GM12878 (cell line): ENCODE data around the gene TSC2. TPM values are rescaled to one million over a fixed set of nuclear protein-coding genes. Genes with fewer than 3 reads are reported as not detected.

Experiments used
- BHLHE40 ChIP-seq, 2 experiments: fragments of 450-650 bp in 1 of 2; IDR thresholded peaks; 2 replicates each; pipeline ENCODE4 v1.6.1; 2011 to 2017; ENCODE audit warnings: low read depth in 2 of 2, borderline replicate concordance in 1 of 2, improper control_type of control experiment in 1 of 2, low read length in 1 of 2, mild to moderate bottlenecking in 1 of 2
- CBX5 ChIP-seq: sonication (generic); IDR thresholded peaks from 2 replicates; pipeline ENCODE4 v1.6.1; 2016; ENCODE audit warnings: low read depth, moderate library complexity, mild to moderate bottlenecking, inconsistent platforms
- CHD2 ChIP-seq: IDR thresholded peaks from 2 replicates; pipeline ENCODE4 v1.6.1; 2011; ENCODE audit warnings: low read depth, low read length, improper control_type of control experiment, borderline replicate concordance
- CREB1 ChIP-seq: IDR thresholded peaks from 2 replicates; pipeline ENCODE4 v1.6.1; 2012; ENCODE audit warnings: low read depth, mild to moderate bottlenecking, inconsistent platforms
- EP300 ChIP-seq, 2 experiments: fragments of 150-350 bp in 1 of 2; IDR thresholded peaks; 2 replicates each; pipeline ENCODE4 v1.6.1; 2011 to 2012; ENCODE audit warnings: low read depth in 2 of 2, low read length in 2 of 2, borderline replicate concordance in 1 of 2, improper control_type of control experiment in 1 of 2, inconsistent platforms in 1 of 2; ENCODE audit not compliant: control insufficient read depth in 1 of 2
- GABPA ChIP-seq: IDR thresholded peaks from 2 replicates; pipeline ENCODE4 v1.6.1; 2014; ENCODE audit warnings: antibody characterized with exemption, low read depth, mild to moderate bottlenecking, inconsistent platforms
- HCFC1 ChIP-seq: fragments of 150-350 bp; IDR thresholded peaks from 2 replicates; pipeline ENCODE4 v1.6.1; 2014; ENCODE audit warnings: low read length
- JUNB ChIP-seq: IDR thresholded peaks from 2 replicates; pipeline ENCODE4 v1.6.1; 2016; ENCODE audit warnings: antibody characterized with exemption, mild to moderate bottlenecking
- MEF2B ChIP-seq: fragments of 450-650 bp; IDR thresholded peaks from 2 replicates; pipeline ENCODE4 v1.6.1; 2018; ENCODE audit warnings: mild to moderate bottlenecking, moderate library complexity; ENCODE audit not compliant: partially characterized antibody, poor library complexity, severe bottlenecking
- MTA2 ChIP-seq: fragments of 450-650 bp; IDR thresholded peaks from 2 replicates; pipeline ENCODE4 v1.6.1; 2016; ENCODE audit warnings: low read depth, mild to moderate bottlenecking, moderate library complexity
- MXI1 ChIP-seq: fragments of 150-350 bp; IDR thresholded peaks from 2 replicates; pipeline ENCODE4 v1.6.1; 2011; ENCODE audit warnings: low read depth, mild to moderate bottlenecking, inconsistent platforms, low read length, improper control_type of control experiment
- POLR2AphosphoS2 ChIP-seq: IDR thresholded peaks from 2 replicates; pipeline ENCODE4 v1.6.1; 2011; ENCODE audit warnings: low read depth, mild to moderate bottlenecking, low read length, improper control_type of control experiment, moderate library complexity
- SMC3 ChIP-seq: IDR thresholded peaks from 2 replicates; pipeline ENCODE4 v1.6.1; 2011; ENCODE audit warnings: low read length, improper control_type of control experiment, borderline replicate concordance
- SP1 ChIP-seq: IDR thresholded peaks from one replicate; pipeline ENCODE4 v1.6.1; 2011; ENCODE audit warnings: low read depth, low read length
- SPI1 ChIP-seq: IDR thresholded peaks from 2 replicates; pipeline ENCODE4 v1.6.1; 2011; ENCODE audit warnings: low read depth, mild to moderate bottlenecking, low read length, moderate library complexity, borderline replicate concordance; ENCODE audit not compliant: insufficient read depth
- STAT1 ChIP-seq: fragments of 450-650 bp; conservative IDR thresholded peaks from 2 replicates; pipeline ENCODE4 v1.6.1; 2014; ENCODE audit warnings: antibody characterized with exemption, mild to moderate bottlenecking
- TCF12 ChIP-seq: IDR thresholded peaks from 2 replicates; pipeline ENCODE4 v1.6.1; 2011; ENCODE audit warnings: low read depth, mild to moderate bottlenecking, low read length
- ZNF384 ChIP-seq: IDR thresholded peaks from 2 replicates; pipeline ENCODE4 v1.6.1; 2012; ENCODE audit warnings: low read depth, mild to moderate bottlenecking, low read length, improper control_type of control experiment, borderline replicate concordance
- ZNF622 ChIP-seq: fragments of 450-650 bp; IDR thresholded peaks from 2 replicates; pipeline ENCODE4 v1.6.1; 2017; ENCODE audit warnings: mild to moderate bottlenecking, inconsistent platforms
- ZZZ3 ChIP-seq: IDR thresholded peaks from 2 replicates; pipeline ENCODE4 v1.6.1; 2011; ENCODE audit warnings: low read depth; ENCODE audit not compliant: control insufficient read depth, insufficient read length
- polyA plus RNA-seq, 11 experiments: library from polyadenylated mRNA; depleted of rRNA in 4 of 11; unstranded in 6 of 11; stranded (reverse) in 5 of 11; fragments of >200 nt; fragmentation: Nextera tagmentation in 4 of 11; fragmentation: Illumina TruSeq in 1 of 11; extraction: Ambion mirVana in 4 of 11; extraction: Trizol in 1 of 11; gene quantifications; 1 replicate in 1 of 11; 2 replicates in 10 of 11; pipeline versions ENCODE4 v1.2.1 to v1.2.3, GENCODE V29; 2011 to 2016; ENCODE audit warnings: inconsistent platforms in 2 of 11, missing spikeins in 2 of 11, low read depth in 1 of 11
- total RNA-seq, 4 experiments: library from RNA; depleted of rRNA in 3 of 4; stranded (reverse); fragments of >200 nt in 3 of 4; fragmentation: Illumina TruSeq in 1 of 4; extraction: Trizol in 1 of 4; gene quantifications; 2 replicates each; pipeline versions ENCODE4 v1.2.1 to v1.2.3, GENCODE V29; 2013 to 2021
- TF ChIP-seq, protein P1 (sequence below): IDR thresholded peaks from 2 replicates; pipeline ENCODE4 v1.6.1; 2012; ENCODE audit warnings: improper control_type of control experiment, low read depth, low read length; ENCODE audit not compliant: insufficient replicate concordance
- TF ChIP-seq, protein P2 (sequence below): IDR thresholded peaks from 2 replicates; pipeline ENCODE4 v1.6.1; 2012; ENCODE audit warnings: low read length, inconsistent platforms

TSC2 gene
- total and polyA plus RNA-seq, 10 of the 15 experiments (the other 5 are each of a cell fraction or from before 2014, with no cell fraction given) = 1.6 to 77.0 (median 21.6) TPM

DNA sequence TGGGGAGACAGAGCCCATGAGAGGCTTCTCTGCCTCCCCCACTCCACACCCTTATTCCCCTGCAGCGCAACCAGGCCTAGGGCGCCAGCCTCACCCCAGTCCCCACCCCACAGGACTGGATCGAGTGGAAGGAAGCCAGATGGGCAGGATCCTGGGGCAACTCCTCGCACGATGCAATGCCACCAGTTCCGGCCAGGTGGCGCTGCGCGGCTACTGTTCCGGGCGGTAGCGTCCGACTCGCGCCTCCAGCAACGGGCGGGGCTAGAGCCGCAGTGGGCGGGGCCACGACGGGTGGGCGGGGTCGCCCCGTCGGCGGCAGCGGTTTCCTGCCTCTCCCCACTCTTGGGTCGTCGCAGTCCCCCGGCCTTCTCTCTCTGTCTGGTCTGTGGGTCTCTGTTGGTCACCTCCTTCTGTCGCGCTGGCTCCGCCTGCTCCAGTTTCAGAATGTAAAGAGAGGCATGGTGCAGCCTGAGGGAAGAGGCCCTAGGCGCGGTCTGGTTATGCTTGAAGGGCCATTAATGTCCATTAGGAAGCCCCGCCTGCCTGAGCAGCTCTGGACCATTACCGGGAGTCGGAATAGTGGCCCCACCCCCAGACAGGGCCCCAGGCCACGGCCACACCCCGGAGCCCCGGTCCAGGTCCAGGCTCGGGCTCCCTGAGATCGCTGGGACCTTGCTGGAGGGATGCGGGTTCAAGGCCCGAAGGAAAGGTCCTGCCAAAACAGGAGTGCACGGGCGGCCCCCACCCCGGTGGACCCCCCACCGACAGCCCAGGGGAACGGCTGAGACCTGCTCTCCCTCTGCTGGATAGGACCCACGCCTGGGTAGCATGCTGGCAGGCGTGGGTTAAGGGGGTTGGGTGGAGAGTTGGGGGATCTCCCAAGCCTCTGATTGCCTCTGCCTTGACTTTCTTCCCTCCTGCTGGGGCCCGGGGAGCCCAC lies 24.4 kb upstream of the TSC2 start (continued):
- TF ChIP-seq, protein P1, sequence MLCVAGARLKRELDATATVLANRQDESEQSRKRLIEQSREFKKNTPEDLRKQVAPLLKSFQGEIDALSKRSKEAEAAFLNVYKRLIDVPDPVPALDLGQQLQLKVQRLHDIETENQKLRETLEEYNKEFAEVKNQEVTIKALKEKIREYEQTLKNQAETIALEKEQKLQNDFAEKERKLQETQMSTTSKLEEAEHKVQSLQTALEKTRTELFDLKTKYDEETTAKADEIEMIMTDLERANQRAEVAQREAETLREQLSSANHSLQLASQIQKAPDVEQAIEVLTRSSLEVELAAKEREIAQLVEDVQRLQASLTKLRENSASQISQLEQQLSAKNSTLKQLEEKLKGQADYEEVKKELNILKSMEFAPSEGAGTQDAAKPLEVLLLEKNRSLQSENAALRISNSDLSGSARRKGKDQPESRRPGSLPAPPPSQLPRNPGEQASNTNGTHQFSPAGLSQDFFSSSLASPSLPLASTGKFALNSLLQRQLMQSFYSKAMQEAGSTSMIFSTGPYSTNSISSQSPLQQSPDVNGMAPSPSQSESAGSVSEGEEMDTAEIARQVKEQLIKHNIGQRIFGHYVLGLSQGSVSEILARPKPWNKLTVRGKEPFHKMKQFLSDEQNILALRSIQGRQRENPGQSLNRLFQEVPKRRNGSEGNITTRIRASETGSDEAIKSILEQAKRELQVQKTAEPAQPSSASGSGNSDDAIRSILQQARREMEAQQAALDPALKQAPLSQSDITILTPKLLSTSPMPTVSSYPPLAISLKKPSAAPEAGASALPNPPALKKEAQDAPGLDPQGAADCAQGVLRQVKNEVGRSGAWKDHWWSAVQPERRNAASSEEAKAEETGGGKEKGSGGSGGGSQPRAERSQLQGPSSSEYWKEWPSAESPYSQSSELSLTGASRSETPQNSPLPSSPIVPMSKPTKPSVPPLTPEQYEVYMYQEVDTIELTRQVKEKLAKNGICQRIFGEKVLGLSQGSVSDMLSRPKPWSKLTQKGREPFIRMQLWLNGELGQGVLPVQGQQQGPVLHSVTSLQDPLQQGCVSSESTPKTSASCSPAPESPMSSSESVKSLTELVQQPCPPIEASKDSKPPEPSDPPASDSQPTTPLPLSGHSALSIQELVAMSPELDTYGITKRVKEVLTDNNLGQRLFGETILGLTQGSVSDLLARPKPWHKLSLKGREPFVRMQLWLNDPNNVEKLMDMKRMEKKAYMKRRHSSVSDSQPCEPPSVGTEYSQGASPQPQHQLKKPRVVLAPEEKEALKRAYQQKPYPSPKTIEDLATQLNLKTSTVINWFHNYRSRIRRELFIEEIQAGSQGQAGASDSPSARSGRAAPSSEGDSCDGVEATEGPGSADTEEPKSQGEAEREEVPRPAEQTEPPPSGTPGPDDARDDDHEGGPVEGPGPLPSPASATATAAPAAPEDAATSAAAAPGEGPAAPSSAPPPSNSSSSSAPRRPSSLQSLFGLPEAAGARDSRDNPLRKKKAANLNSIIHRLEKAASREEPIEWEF = no peak
- TF ChIP-seq SP1 (peak; percentile 71), BHLHE40 (IDR thresholded peaks at IDR 0.05; ENCODE audit: borderline replicate concordance in 1 of 2, low read depth in 2 of 2, low read length in 1 of 2) (peak; percentile 47 to 58; a peak in 2 of 4 replicates), JUNB (no peak), ZNF622 (no peak), STAT1 (no peak), TCF12 (no peak), CBX5 (no peak), HCFC1 (0 out of 2 replicates have a peak, but pooled peaks have one; percentile 16), ZNF384 (no peak; the same call in 1 of the 2 replicates), MXI1 (0 out of 2 replicates have a peak, but pooled peaks have one; percentile 63), ZZZ3 (no peak), GABPA (no peak), MTA2 (no peak), EP300 (IDR thresholded peaks at IDR 0.05; ENCODE audit: borderline replicate concordance in 1 of 2, control insufficient read depth in 1 of 2, low read depth in 2 of 2, low read length in 2 of 2) (no peak), SPI1 (peak; percentile 32; the same call in 1 of the 2 replicates), SMC3 (peak; percentile 97), CHD2 (no peak), MEF2B (no peak), POLR2AphosphoS2 (no peak), CREB1 (peak; percentile 52; the same call in 1 of the 2 replicates)
- TF ChIP-seq, protein P2, sequence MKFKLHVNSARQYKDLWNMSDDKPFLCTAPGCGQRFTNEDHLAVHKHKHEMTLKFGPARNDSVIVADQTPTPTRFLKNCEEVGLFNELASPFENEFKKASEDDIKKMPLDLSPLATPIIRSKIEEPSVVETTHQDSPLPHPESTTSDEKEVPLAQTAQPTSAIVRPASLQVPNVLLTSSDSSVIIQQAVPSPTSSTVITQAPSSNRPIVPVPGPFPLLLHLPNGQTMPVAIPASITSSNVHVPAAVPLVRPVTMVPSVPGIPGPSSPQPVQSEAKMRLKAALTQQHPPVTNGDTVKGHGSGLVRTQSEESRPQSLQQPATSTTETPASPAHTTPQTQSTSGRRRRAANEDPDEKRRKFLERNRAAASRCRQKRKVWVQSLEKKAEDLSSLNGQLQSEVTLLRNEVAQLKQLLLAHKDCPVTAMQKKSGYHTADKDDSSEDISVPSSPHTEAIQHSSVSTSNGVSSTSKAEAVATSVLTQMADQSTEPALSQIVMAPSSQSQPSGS = no peak
